Measurements from ENCODE around the gene ATG12. TPM values are rescaled to one million over a fixed set of nuclear protein-coding genes. Genes with fewer than 3 reads are reported as not detected.
"Not testable (repeated sequence)": the region's sequence is repeated elsewhere in the genome, so short reads cannot be mapped to it uniquely, and the experiment has no call there.

ATG12 gene
- polyA plus RNA-seq, 1 donor from 2014 or later = 141 TPM

DNA sequence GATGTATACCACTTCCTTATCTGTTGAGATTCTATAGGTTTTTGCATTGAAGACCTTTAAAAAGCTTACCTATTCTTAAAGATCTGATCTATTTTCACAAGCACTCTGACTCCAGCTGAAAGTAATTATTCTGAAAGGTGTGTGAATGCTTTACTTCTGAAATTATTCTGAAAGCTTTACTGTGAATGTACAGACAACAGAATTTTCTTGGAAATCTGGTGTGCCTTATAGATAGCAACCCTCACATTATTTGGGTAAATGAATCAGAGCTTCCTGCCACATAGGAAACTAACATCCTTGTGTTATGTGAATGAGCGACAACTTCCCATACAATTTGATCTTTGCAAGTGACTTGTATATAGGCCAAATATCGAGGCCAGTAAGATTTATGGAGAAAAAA, 31.4 kb downstream of the ATG12 start:
- Histone ChIP-seq H3F3A (ENCODE audit: insufficient read depth, low read length, poor library complexity, severe bottlenecking) (no peaks in the 10 kb centered on the region), H3K4me3 (ENCODE audit: low read length) (no peak overlapping the region), H4K20me1 (ENCODE audit: insufficient read depth) (no peaks in the 10 kb centered on the region), H3K27me3 (ENCODE audit: insufficient read depth, low read depth, low read length) (no peaks in the 10 kb centered on the region), H2AFZ (ENCODE audit: low read depth, low read length) (no peak overlapping the region), H3K4me2 (ENCODE audit: low read length) (no peak overlapping the region), H3K9ac (ENCODE audit: low read length) (no peak overlapping the region), H3K27ac (ENCODE audit: low read length) (no peak overlapping the region), H3K9me3 (ENCODE audit: low read length) (no peaks in the 10 kb centered on the region), H3K9me2 (ENCODE audit: insufficient read depth, low read length) (no peaks in the 10 kb centered on the region), H3K79me2 (replicated peaks; ENCODE audit: insufficient read depth, low read length) (peaks cover 20% of the 10 kb centered on the region), H3K36me3 (ENCODE audit: insufficient read depth, low read length) (peaks cover 16% of the 10 kb centered on the region)
- no peak for TF ChIP-seq EP300 (conservative IDR thresholded peaks at IDR 0.05; ENCODE audit: poor library complexity, severe bottlenecking)
- TF ChIP-seq, protein P1, sequence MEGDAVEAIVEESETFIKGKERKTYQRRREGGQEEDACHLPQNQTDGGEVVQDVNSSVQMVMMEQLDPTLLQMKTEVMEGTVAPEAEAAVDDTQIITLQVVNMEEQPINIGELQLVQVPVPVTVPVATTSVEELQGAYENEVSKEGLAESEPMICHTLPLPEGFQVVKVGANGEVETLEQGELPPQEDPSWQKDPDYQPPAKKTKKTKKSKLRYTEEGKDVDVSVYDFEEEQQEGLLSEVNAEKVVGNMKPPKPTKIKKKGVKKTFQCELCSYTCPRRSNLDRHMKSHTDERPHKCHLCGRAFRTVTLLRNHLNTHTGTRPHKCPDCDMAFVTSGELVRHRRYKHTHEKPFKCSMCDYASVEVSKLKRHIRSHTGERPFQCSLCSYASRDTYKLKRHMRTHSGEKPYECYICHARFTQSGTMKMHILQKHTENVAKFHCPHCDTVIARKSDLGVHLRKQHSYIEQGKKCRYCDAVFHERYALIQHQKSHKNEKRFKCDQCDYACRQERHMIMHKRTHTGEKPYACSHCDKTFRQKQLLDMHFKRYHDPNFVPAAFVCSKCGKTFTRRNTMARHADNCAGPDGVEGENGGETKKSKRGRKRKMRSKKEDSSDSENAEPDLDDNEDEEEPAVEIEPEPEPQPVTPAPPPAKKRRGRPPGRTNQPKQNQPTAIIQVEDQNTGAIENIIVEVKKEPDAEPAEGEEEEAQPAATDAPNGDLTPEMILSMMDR (IDR thresholded peaks at IDR 0.05; ENCODE audit: poor library complexity, severe bottlenecking) = no peak
- TF ChIP-seq SMC3 (conservative IDR thresholded peaks at IDR 0.05; ENCODE audit: poor library complexity) = no peak
- no peak for TF ChIP-seq POLR2AphosphoS5 (IDR thresholded peaks at IDR 0.05)
- TF ChIP-seq, protein P2, sequence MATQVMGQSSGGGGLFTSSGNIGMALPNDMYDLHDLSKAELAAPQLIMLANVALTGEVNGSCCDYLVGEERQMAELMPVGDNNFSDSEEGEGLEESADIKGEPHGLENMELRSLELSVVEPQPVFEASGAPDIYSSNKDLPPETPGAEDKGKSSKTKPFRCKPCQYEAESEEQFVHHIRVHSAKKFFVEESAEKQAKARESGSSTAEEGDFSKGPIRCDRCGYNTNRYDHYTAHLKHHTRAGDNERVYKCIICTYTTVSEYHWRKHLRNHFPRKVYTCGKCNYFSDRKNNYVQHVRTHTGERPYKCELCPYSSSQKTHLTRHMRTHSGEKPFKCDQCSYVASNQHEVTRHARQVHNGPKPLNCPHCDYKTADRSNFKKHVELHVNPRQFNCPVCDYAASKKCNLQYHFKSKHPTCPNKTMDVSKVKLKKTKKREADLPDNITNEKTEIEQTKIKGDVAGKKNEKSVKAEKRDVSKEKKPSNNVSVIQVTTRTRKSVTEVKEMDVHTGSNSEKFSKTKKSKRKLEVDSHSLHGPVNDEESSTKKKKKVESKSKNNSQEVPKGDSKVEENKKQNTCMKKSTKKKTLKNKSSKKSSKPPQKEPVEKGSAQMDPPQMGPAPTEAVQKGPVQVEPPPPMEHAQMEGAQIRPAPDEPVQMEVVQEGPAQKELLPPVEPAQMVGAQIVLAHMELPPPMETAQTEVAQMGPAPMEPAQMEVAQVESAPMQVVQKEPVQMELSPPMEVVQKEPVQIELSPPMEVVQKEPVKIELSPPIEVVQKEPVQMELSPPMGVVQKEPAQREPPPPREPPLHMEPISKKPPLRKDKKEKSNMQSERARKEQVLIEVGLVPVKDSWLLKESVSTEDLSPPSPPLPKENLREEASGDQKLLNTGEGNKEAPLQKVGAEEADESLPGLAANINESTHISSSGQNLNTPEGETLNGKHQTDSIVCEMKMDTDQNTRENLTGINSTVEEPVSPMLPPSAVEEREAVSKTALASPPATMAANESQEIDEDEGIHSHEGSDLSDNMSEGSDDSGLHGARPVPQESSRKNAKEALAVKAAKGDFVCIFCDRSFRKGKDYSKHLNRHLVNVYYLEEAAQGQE (IDR thresholded peaks at IDR 0.05; ENCODE audit: borderline replicate concordance) = no peak
- TF ChIP-seq RAD21 (conservative IDR thresholded peaks at IDR 0.05) = no peak
- no peak for TF ChIP-seq TAF1 (IDR thresholded peaks at IDR 0.05; ENCODE audit: low read depth)

DNA sequence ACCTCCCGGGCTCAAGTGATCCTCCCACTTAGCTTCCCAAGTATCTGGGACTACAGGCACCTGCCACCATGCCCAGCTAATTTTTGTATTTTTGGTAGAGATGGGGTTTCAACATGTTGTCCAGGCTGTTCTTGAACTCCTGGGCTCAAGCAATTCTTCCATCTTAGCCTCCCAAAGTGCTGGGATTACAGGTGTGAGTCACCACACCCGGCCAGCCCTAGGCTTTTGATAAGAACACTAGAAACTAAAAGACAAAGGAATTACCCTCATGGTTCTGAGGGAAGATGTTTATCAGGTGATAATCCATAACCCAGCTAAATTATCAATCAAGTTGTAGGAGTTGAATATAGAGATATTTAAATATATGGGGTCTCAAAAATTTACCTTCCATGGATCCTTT, 33.3 kb downstream of the ATG12 start:
- not testable (repeated sequence) for H3K4me3 ChIP-seq (ENCODE audit: low read length); H3K79me2 ChIP-seq (replicated peaks; ENCODE audit: insufficient read depth, low read length); H3K9me3 ChIP-seq (ENCODE audit: low read length); H3K27me3 ChIP-seq (ENCODE audit: insufficient read depth, low read depth, low read length); H3F3A ChIP-seq (ENCODE audit: insufficient read depth, low read length, poor library complexity, severe bottlenecking); H4K20me1 ChIP-seq (ENCODE audit: insufficient read depth); H3K9ac ChIP-seq (ENCODE audit: low read length); H3K27ac ChIP-seq (ENCODE audit: low read length); H3K4me2 ChIP-seq (ENCODE audit: low read length); H3K9me2 ChIP-seq (ENCODE audit: insufficient read depth, low read length); H2AFZ ChIP-seq (ENCODE audit: low read depth, low read length)
- peaks cover 16% of the 10 kb centered on the region for H3K36me3 ChIP-seq (ENCODE audit: insufficient read depth, low read length)

DNA sequence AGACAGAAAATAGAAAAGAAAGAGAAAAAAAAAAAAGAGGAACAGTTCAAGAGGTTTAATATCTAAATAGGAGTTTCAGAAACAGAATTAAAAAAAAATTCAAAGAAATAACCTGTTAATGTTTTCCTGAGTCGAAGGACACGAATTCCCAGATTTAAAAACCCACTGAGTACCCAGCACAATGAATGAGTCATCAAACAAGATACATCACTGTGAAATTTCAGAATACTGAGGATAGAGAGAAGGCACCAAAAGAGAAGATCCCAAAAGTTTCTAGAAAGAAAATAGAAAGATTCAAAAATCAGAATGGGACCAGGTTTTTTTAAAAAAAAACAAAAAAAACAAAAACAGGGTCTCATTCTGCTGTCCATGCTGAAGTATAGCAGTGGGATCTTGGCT, 33.7 kb downstream of the ATG12 start:
- no peak for TF ChIP-seq TAF1 (IDR thresholded peaks at IDR 0.05; ENCODE audit: low read depth)
- TF ChIP-seq, protein P1 (IDR thresholded peaks at IDR 0.05; ENCODE audit: poor library complexity, severe bottlenecking) = no peak
- TF ChIP-seq EP300 (conservative IDR thresholded peaks at IDR 0.05; ENCODE audit: poor library complexity, severe bottlenecking) = no peak
- no peak for TF ChIP-seq EZH2 (IDR thresholded peaks at IDR 0.05; ENCODE audit: borderline replicate concordance, insufficient read depth, low read length, poor library complexity, severe bottlenecking)
- no peak for TF ChIP-seq MXI1 (conservative IDR thresholded peaks at IDR 0.05; ENCODE audit: poor library complexity, severe bottlenecking)
- TF ChIP-seq SMC3 (conservative IDR thresholded peaks at IDR 0.05; ENCODE audit: poor library complexity) = no peak
- no peak for TF ChIP-seq POLR2AphosphoS5 (IDR thresholded peaks at IDR 0.05)
- TF ChIP-seq RAD21 (conservative IDR thresholded peaks at IDR 0.05) = no peak
- TF ChIP-seq, protein P2 (IDR thresholded peaks at IDR 0.05; ENCODE audit: borderline replicate concordance) = no peak
- H3K4me2 ChIP-seq (ENCODE audit: low read length) = no peak overlapping the region
- H3F3A ChIP-seq (ENCODE audit: insufficient read depth, low read length, poor library complexity, severe bottlenecking) = no peaks in the 10 kb centered on the region
- no peaks in the 10 kb centered on the region for H4K20me1 ChIP-seq (ENCODE audit: insufficient read depth)
- no peak overlapping the region for H3K27ac ChIP-seq (ENCODE audit: low read length)
- no peak overlapping the region for H3K9ac ChIP-seq (ENCODE audit: low read length)
- H3K27me3 ChIP-seq (ENCODE audit: insufficient read depth, low read depth, low read length) = no peaks in the 10 kb centered on the region
- no peaks in the 10 kb centered on the region for H3K79me2 ChIP-seq (replicated peaks; ENCODE audit: insufficient read depth, low read length)
- no peak overlapping the region for H2AFZ ChIP-seq (ENCODE audit: low read depth, low read length)
- no peaks in the 10 kb centered on the region for H3K9me2 ChIP-seq (ENCODE audit: insufficient read depth, low read length)
- H3K9me3 ChIP-seq (ENCODE audit: low read length) = no peaks in the 10 kb centered on the region
- no peak overlapping the region for H3K4me3 ChIP-seq (ENCODE audit: low read length)
- H3K36me3 ChIP-seq (ENCODE audit: insufficient read depth, low read length) = peaks cover 16% of the 10 kb centered on the region

Measured in neural cell (in vitro differentiated cells).